ENCODE results near the gene C16orf95. TPM values are rescaled to one million over a fixed set of nuclear protein-coding genes. Genes with fewer than 3 reads are reported as not detected.

The C16orf95 gene
- total RNA-seq, 3 donors from 2014 or later, result 2.0 to 3.8 TPM; not detected in 1

GRCh38 chr16:87303431-87303930 lies 13.7 kb downstream of the C16orf95 start:
- H3K4me1 ChIP-seq, result no peaks in the 10 kb centered on the region
- no peaks in the 10 kb centered on the region for H3K27me3 ChIP-seq
- no peak overlapping the region for H3K4me3 ChIP-seq
- TF ChIP-seq POLR2AphosphoS5 (IDR thresholded peaks at IDR 0.05) (no peak), POLR2A (IDR thresholded peaks at IDR 0.05) (no peak), CTCF (IDR thresholded peaks at IDR 0.05) (no peak)
- H3K9me3 ChIP-seq, result no peaks in the 10 kb centered on the region
- no peak for DNase-seq (ENCODE audit: low spot score in 2 of 2)
- H3K36me3 ChIP-seq, result no peaks in the 10 kb centered on the region
- intact Hi-C loops (cut with DNase I; ENCODE audit: low total_unique reads), result no loop called here
- H3K27ac ChIP-seq, result no peak overlapping the region

GRCh38 chr16:87298857-87299465 lies 18.2 kb downstream of the C16orf95 start:
- Histone ChIP-seq H3K27ac (no peak overlapping the region), H3K27me3 (no peaks in the 10 kb centered on the region), H3K9me3 (no peaks in the 10 kb centered on the region), H3K4me3 (no peak overlapping the region), H3K4me1 (no peaks in the 10 kb centered on the region), H3K36me3 (no peaks in the 10 kb centered on the region)
- intact Hi-C loops (cut with DNase I; ENCODE audit: low total_unique reads), result no loop called here
- TF ChIP-seq CTCF (IDR thresholded peaks at IDR 0.05) (no peak), POLR2AphosphoS5 (IDR thresholded peaks at IDR 0.05) (no peak), POLR2A (IDR thresholded peaks at IDR 0.05) (no peak)
- DNase-seq (ENCODE audit: low spot score in 2 of 2), result no peak

- no peak for TF ChIP-seq POLR2AphosphoS5 (IDR thresholded peaks at IDR 0.05)
- TF ChIP-seq CTCF (IDR thresholded peaks at IDR 0.05), result peak in 2 of 3 donors; percentile 10 to 15
- Histone ChIP-seq H3K27ac (no peak overlapping the region), H3K4me1 (no peaks in the 10 kb centered on the region), H3K9me3 (no peaks in the 10 kb centered on the region), H3K4me3 (no peak overlapping the region), H3K27me3 (no peaks in the 10 kb centered on the region), H3K36me3 (no peaks in the 10 kb centered on the region)
- intact Hi-C loops (cut with DNase I; ENCODE audit: low total_unique reads), result no loop called here
- no peak for DNase-seq (ENCODE audit: low spot score in 2 of 2)
Measured at GRCh38 chr16:87297918-87298631, 19.1 kb downstream of the C16orf95 start.

DNA sequence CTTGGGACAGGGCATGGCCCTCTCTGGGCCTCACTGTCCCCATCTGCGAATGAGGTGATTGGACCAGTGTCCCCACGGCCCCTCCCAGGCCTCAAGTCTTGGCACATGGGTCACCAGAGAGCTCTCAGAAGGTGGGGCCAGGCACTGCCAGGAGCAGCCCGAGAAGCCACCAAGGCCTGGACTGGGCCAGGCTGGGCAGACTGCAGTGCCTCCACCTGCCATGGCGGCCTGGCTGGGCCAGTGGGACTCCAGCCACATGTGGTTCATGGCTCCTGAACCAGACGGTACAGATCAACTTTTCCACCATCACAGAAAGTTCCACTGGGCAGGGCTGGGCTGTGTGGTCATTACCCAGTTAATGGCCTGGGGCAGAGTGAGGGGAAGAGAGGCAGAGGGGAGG lies 19.8 kb downstream of the C16orf95 start:
- H3K4me3 ChIP-seq, result no peak overlapping the region
- intact Hi-C loops (cut with DNase I; ENCODE audit: low total_unique reads), result no loop called here
- H3K27ac ChIP-seq, result no peak overlapping the region
- H3K36me3 ChIP-seq, result no peaks in the 10 kb centered on the region
- DNase-seq (ENCODE audit: low spot score in 2 of 2), result no peak
- TF ChIP-seq POLR2AphosphoS5 (IDR thresholded peaks at IDR 0.05) (no peak), CTCF (IDR thresholded peaks at IDR 0.05) (no peak), POLR2A (IDR thresholded peaks at IDR 0.05) (no peak)
- H3K9me3 ChIP-seq, result no peaks in the 10 kb centered on the region
- no peaks in the 10 kb centered on the region for H3K4me1 ChIP-seq
- no peaks in the 10 kb centered on the region for H3K27me3 ChIP-seq
